ENCODE data around the gene BRMS1L.

BRMS1L gene

GRCh38 chr14:35818346-35819115 lies 7.6 kb upstream of the BRMS1L start:
- H3K4me3 ChIP-seq (ENCODE audit: low read length, poor library complexity, severe bottlenecking): no peak overlapping the region
- no peaks in the 10 kb centered on the region for H3F3A ChIP-seq (ENCODE audit: low read depth)
- H3K79me2 ChIP-seq (ENCODE audit: insufficient read depth, low read length): no peaks in the 10 kb centered on the region
- peaks cover 2% of the 10 kb centered on the region for H3K4me1 ChIP-seq (ENCODE audit: insufficient read depth, low read length, poor library complexity, severe bottlenecking)
- H3K27me3 ChIP-seq (ENCODE audit: insufficient read depth, low read length, poor library complexity, severe bottlenecking): no peaks in the 10 kb centered on the region
- H3K36me3 ChIP-seq (ENCODE audit: insufficient read depth, low read length): no peaks in the 10 kb centered on the region
- H2AFZ ChIP-seq (ENCODE audit: low read length): no peak overlapping the region
- no peak overlapping the region for H3K9ac ChIP-seq (ENCODE audit: low read depth, low read length, poor library complexity, severe bottlenecking)
- no peaks in the 10 kb centered on the region for H4K20me1 ChIP-seq (ENCODE audit: insufficient read depth, low read length, poor library complexity, severe bottlenecking)
- H3K4me2 ChIP-seq (ENCODE audit: low read depth, low read length, poor library complexity, severe bottlenecking): no peak overlapping the region
- no peaks in the 10 kb centered on the region for H3K9me2 ChIP-seq (replicated peaks; ENCODE audit: low read depth, low read length)
- no peaks in the 10 kb centered on the region for H3K9me3 ChIP-seq (ENCODE audit: insufficient read depth, low read depth, low read length)
- TF ChIP-seq EZH2phosphoT487 (IDR thresholded peaks at IDR 0.05; ENCODE audit: borderline replicate concordance): no peak
- peak; percentile 77 for TF ChIP-seq CTCF (conservative IDR thresholded peaks at IDR 0.05; ENCODE audit: low read length)

GRCh38 chr14:35819591-35820540 lies 6.3 kb upstream of the BRMS1L start:
- H3K4me3 ChIP-seq (ENCODE audit: low read length, poor library complexity, severe bottlenecking): no peak overlapping the region
- no peaks in the 10 kb centered on the region for H3K9me3 ChIP-seq (ENCODE audit: insufficient read depth, low read depth, low read length)
- no peak overlapping the region for H3K9ac ChIP-seq (ENCODE audit: low read depth, low read length, poor library complexity, severe bottlenecking)
- no peak overlapping the region for H3K4me2 ChIP-seq (ENCODE audit: low read depth, low read length, poor library complexity, severe bottlenecking)
- TF ChIP-seq EZH2phosphoT487 (IDR thresholded peaks at IDR 0.05; ENCODE audit: borderline replicate concordance): no peak
- TF ChIP-seq CTCF (conservative IDR thresholded peaks at IDR 0.05; ENCODE audit: low read length): no peak
- no peaks in the 10 kb centered on the region for H4K20me1 ChIP-seq (ENCODE audit: insufficient read depth, low read length, poor library complexity, severe bottlenecking)
- H3K79me2 ChIP-seq (ENCODE audit: insufficient read depth, low read length): no peaks in the 10 kb centered on the region
- peaks cover 2% of the 10 kb centered on the region for H3K4me1 ChIP-seq (ENCODE audit: insufficient read depth, low read length, poor library complexity, severe bottlenecking)
- no peak overlapping the region for H2AFZ ChIP-seq (ENCODE audit: low read length)
- no peaks in the 10 kb centered on the region for H3K9me2 ChIP-seq (replicated peaks; ENCODE audit: low read depth, low read length)
- H3F3A ChIP-seq (ENCODE audit: low read depth): no peaks in the 10 kb centered on the region
- no peaks in the 10 kb centered on the region for H3K27me3 ChIP-seq (ENCODE audit: insufficient read depth, low read length, poor library complexity, severe bottlenecking)
- H3K36me3 ChIP-seq (ENCODE audit: insufficient read depth, low read length): no peaks in the 10 kb centered on the region

DNA sequence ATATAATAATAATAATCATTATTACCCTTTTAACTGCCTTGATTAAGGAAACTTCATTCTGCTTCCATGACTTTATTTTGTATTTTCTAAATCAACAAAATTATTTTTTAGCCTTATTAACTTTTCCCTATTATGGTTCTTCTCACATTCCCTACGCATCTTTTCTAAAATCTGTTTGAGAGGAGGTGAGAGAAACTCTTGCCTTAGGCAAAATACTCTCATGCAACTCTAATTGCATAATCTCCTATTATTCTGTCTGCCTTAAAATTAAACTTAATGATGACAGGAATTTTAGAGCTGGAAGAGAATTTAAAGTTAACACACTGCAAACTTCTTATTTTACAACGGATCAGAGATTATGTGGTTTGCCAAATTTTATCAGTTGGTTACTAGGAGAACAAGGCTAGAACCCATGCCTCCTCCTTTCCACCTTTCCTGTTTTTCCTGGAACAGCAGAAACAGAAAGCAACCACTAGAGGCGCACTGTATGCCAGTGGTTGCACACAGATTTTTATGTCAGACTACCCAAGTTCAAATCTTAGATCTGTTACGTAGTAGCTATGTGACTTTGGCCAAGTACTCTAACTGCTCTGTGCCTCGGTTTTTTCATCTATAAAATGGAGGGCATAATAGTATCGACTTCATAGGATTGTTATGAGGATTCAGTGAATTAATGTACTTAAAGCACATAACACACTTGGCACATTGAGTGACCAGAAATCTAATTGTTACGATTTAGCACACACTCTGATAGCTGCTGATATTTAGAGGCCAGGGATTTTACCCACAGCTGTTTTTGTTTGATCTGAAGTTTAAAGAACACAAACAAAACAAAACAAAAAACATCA lies 4.3 kb upstream of the BRMS1L start:
- no peaks in the 10 kb centered on the region for H4K20me1 ChIP-seq (ENCODE audit: insufficient read depth, low read length, poor library complexity, severe bottlenecking)
- no peaks in the 10 kb centered on the region for H3K27me3 ChIP-seq (ENCODE audit: insufficient read depth, low read length, poor library complexity, severe bottlenecking)
- TF ChIP-seq CTCF (conservative IDR thresholded peaks at IDR 0.05; ENCODE audit: low read length) (peak; percentile 99), EZH2phosphoT487 (IDR thresholded peaks at IDR 0.05; ENCODE audit: borderline replicate concordance) (no peak)
- H3K4me1 ChIP-seq (ENCODE audit: insufficient read depth, low read length, poor library complexity, severe bottlenecking): peaks cover 7% of the 10 kb centered on the region
- peak overlapping the region; percentile 54; the same call in 1 of the 2 replicates for H2AFZ ChIP-seq (ENCODE audit: low read length)
- H3K4me3 ChIP-seq (ENCODE audit: low read length, poor library complexity, severe bottlenecking): no peak overlapping the region
- no peaks in the 10 kb centered on the region for H3F3A ChIP-seq (ENCODE audit: low read depth)
- H3K36me3 ChIP-seq (ENCODE audit: insufficient read depth, low read length): no peaks in the 10 kb centered on the region
- peaks cover under 1% of the 10 kb centered on the region for H3K79me2 ChIP-seq (ENCODE audit: insufficient read depth, low read length)
- H3K9ac ChIP-seq (ENCODE audit: low read depth, low read length, poor library complexity, severe bottlenecking): no peak overlapping the region
- peak overlapping the region; percentile 30 for H3K4me2 ChIP-seq (ENCODE audit: low read depth, low read length, poor library complexity, severe bottlenecking)
- H3K9me2 ChIP-seq (replicated peaks; ENCODE audit: low read depth, low read length): no peaks in the 10 kb centered on the region
- H3K9me3 ChIP-seq (ENCODE audit: insufficient read depth, low read depth, low read length): no peaks in the 10 kb centered on the region

Data from Loucy (cell line).